Keratinocyte (primary cell): ENCODE data around the gene RCAN3. TPM values are rescaled to one million over a fixed set of nuclear protein-coding genes. Genes with fewer than 3 reads are reported as not detected.

Source experiments
- DNase-seq: peaks from one replicate; pipeline ENCODE4 v3.0.0-alpha.2; 2011; ENCODE audit warnings: low read depth, missing footprints, low spot score
- FAIRE-seq: peaks from 2 replicates; lab custom pipeline; 2011; peaks lifted over from hg19 to GRCh38; lab: Jason Lieb, UNC
- H2AFZ ChIP-seq: 2 replicates; pipeline ENCODE4 v1.6.0; 2012; ENCODE audit warnings: low read length, control low read depth, inconsistent platforms; ENCODE audit not compliant: control insufficient read depth
- H3K27ac ChIP-seq: 2 replicates; pipeline ENCODE4 v1.5.1; 2011; ENCODE audit warnings: low read length; ENCODE audit not compliant: control insufficient read depth, insufficient read depth
- H3K27me3 ChIP-seq: 3 replicates; pipeline ENCODE4 v1.6.0; 2011; ENCODE audit warnings: low read length; ENCODE audit not compliant: control insufficient read depth, insufficient read depth; ENCODE audit errors: extremely low read depth
- H3K36me3 ChIP-seq, 2 experiments: 2 replicates in 1 of 2; 3 replicates in 1 of 2; pipeline ENCODE4 v1.5.1; 2011; ENCODE audit warnings: low read length in 2 of 2, mild to moderate bottlenecking in 1 of 2; ENCODE audit not compliant: control insufficient read depth in 2 of 2, insufficient read depth in 2 of 2; ENCODE audit errors: extremely low read depth in 1 of 2
- H3K4me1 ChIP-seq: 3 replicates; pipeline ENCODE4 v1.5.1; 2011; ENCODE audit warnings: low read length; ENCODE audit not compliant: control insufficient read depth, insufficient read depth; ENCODE audit errors: extremely low read depth
- H3K4me2 ChIP-seq: 3 replicates; pipeline ENCODE4 v1.6.0; 2011; ENCODE audit warnings: low read depth, low read length; ENCODE audit not compliant: control insufficient read depth, insufficient read depth; ENCODE audit errors: extremely low read depth
- H3K4me3 ChIP-seq, 3 experiments: fragments of 200-600 bp in 1 of 3; sonication (generic) in 1 of 3; 2 replicates in 2 of 3; 3 replicates in 1 of 3; pipeline ENCODE4 v1.5.1; 2011 to 2016; ENCODE audit warnings: low read length in 3 of 3, mild to moderate bottlenecking in 3 of 3, control low read depth in 2 of 3, inconsistent platforms in 1 of 3, low read depth in 1 of 3, mixed read lengths in 1 of 3, mixed run types in 1 of 3, moderate library complexity in 1 of 3; ENCODE audit not compliant: control insufficient read depth in 2 of 3, insufficient read depth in 2 of 3; ENCODE audit errors: extremely low read depth in 1 of 3
- H3K79me2 ChIP-seq: 2 replicates; pipeline ENCODE4 v1.6.0; 2012; ENCODE audit warnings: low read length; ENCODE audit not compliant: control insufficient read depth, insufficient read depth
- H3K9ac ChIP-seq: 3 replicates; pipeline ENCODE4 v1.6.0; 2011; ENCODE audit warnings: low read length; ENCODE audit not compliant: control insufficient read depth, insufficient read depth; ENCODE audit errors: extremely low read depth
- H3K9me1 ChIP-seq: 3 replicates; pipeline ENCODE4 v1.6.0; 2011; ENCODE audit warnings: low read length; ENCODE audit not compliant: control insufficient read depth, insufficient read depth; ENCODE audit errors: extremely low read depth
- H3K9me3 ChIP-seq: 2 replicates; pipeline ENCODE4 v1.5.1; 2012; ENCODE audit warnings: low read depth, low read length; ENCODE audit not compliant: control insufficient read depth
- H4K20me1 ChIP-seq: 3 replicates; pipeline ENCODE4 v1.6.0; 2011; ENCODE audit warnings: low read length; ENCODE audit not compliant: control insufficient read depth, insufficient read depth; ENCODE audit errors: extremely low read depth
- EZH2 ChIP-seq: IDR thresholded peaks from one replicate; pipeline ENCODE4 v1.6.1; 2012; ENCODE audit warnings: inconsistent platforms, mild to moderate bottlenecking, low read length, moderate library complexity
- dilution Hi-C: fragments of 300-500 bp; cut with MboI; formaldehyde crosslinking; loops from one replicate; pipeline ENCODE4 v1.7.0; 2020; ENCODE audit warnings: low sequenced_read_pairs; ENCODE audit not compliant: extremely low pct_ligation_motif_present
- polyA plus RNA-seq, 5 experiments: library from polyadenylated mRNA; depleted of rRNA in 3 of 5; stranded (reverse) in 3 of 5; stranded (forward) in 1 of 5; unstranded in 1 of 5; fragments of >200 nt; gene quantifications; 1 replicate in 1 of 5; 2 replicates in 3 of 5; 3 replicates in 1 of 5; pipeline versions ENCODE4 v1.2.1 to v1.2.3, GENCODE V29; 2011 to 2012; ENCODE audit warnings: missing spikeins in 2 of 5, low read depth in 1 of 5, low replicate concordance in 1 of 5
- TF ChIP-seq, protein P1 (sequence below), 3 experiments: IDR thresholded peaks in 1 of 3; conservative IDR thresholded peaks in 1 of 3; optimal IDR thresholded peaks in 1 of 3; 2 replicates in 2 of 3; 3 replicates in 1 of 3; pipeline versions ENCODE3 to v1.5.1; 2011; ENCODE audit warnings: low read length in 3 of 3, mild to moderate bottlenecking in 3 of 3, moderate library complexity in 2 of 3, control low read depth in 1 of 3, inconsistent platforms in 1 of 3; ENCODE audit not compliant: insufficient read depth in 2 of 3; ENCODE audit errors: extremely low read depth in 1 of 3

The RCAN3 gene
- polyA plus RNA-seq, 1 donor (not counting 4 experiments of a cell fraction or from before 2014, with no cell fraction given), result 13.8 TPM

DNA sequence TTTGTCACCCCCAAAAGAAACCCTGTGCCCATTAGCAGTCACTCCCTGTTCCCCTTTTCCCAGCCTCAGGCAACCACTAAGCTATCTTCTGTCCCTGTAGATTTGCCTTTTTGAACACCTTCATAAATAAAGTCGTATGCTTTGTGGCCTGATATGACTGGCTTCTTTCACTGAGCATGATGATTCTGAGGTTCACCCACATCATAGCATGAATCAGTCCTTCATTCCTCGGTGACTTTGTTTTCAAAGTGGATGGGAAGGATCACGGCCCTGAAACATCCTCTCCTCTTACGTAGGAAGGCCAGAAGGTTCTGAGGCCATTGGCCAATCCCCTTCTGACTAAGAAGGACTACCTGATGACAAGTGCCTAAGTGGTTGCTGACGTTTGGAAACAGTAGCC is 48.0 kb upstream of the RCAN3 start:
- Histone ChIP-seq H3K4me2 (no peak overlapping the region), H3K27ac (no peak overlapping the region), H3K9ac (no peak overlapping the region), H4K20me1 (no peaks in the 10 kb centered on the region), H3K4me1 (no peaks in the 10 kb centered on the region), H3K79me2 (no peaks in the 10 kb centered on the region), H3K27me3 (no peaks in the 10 kb centered on the region), H3K9me3 (no peaks in the 10 kb centered on the region), H2AFZ (no peak overlapping the region), H3K9me1 (no peaks in the 10 kb centered on the region), H3K4me3 (no peak overlapping the region), H3K36me3 (peaks cover 27 to 42% of the 10 kb centered on the region in 2 experiments)
- TF ChIP-seq, protein P1, sequence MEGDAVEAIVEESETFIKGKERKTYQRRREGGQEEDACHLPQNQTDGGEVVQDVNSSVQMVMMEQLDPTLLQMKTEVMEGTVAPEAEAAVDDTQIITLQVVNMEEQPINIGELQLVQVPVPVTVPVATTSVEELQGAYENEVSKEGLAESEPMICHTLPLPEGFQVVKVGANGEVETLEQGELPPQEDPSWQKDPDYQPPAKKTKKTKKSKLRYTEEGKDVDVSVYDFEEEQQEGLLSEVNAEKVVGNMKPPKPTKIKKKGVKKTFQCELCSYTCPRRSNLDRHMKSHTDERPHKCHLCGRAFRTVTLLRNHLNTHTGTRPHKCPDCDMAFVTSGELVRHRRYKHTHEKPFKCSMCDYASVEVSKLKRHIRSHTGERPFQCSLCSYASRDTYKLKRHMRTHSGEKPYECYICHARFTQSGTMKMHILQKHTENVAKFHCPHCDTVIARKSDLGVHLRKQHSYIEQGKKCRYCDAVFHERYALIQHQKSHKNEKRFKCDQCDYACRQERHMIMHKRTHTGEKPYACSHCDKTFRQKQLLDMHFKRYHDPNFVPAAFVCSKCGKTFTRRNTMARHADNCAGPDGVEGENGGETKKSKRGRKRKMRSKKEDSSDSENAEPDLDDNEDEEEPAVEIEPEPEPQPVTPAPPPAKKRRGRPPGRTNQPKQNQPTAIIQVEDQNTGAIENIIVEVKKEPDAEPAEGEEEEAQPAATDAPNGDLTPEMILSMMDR (optimal IDR thresholded peaks at IDR 0.05 in 1 of 3, IDR thresholded peaks at IDR 0.05 in 1 of 3, conservative IDR thresholded peaks at IDR 0.05 in 1 of 3; ENCODE audit: extremely low read depth in 1 of 3, insufficient read depth in 2 of 3, low read length in 3 of 3), result no peak
- no peak for TF ChIP-seq EZH2
- dilution Hi-C loops, result no loop called here
- DNase-seq (no peak), FAIRE-seq (no peak)

DNA sequence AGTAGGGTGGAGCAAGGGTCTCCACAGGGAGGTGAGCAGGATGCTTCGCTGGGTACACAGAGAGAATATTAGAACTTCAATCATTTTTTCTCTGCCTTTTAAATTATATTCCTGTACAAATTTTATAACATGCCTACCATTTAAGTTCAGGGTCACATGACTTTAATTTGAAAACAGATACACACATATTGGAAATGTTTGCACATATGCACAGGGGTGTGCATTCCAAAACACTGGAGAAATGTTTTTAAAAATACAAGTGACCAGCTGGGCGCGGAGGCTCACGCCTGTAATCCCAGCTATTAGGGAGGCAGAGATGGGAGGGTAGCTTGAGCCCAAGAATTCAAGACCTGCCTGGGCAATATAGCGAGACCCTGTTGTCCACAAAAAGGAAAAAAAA is 47.4 kb upstream of the RCAN3 start:
- FAIRE-seq, result no peak
- H3K9ac ChIP-seq, result no peak overlapping the region
- DNase-seq, result no peak
- no peaks in the 10 kb centered on the region for H3K9me1 ChIP-seq
- no peaks in the 10 kb centered on the region for H3K9me3 ChIP-seq
- H3K4me2 ChIP-seq, result no peak overlapping the region
- H3K27me3 ChIP-seq, result no peaks in the 10 kb centered on the region
- H3K79me2 ChIP-seq, result no peaks in the 10 kb centered on the region
- no peaks in the 10 kb centered on the region for H3K4me1 ChIP-seq
- no peak overlapping the region for H3K27ac ChIP-seq
- peaks cover 27 to 44% of the 10 kb centered on the region in 2 experiments for H3K36me3 ChIP-seq
- H3K4me3 ChIP-seq, result no peak overlapping the region
- dilution Hi-C loops, result no loop called here
- no peak overlapping the region for H2AFZ ChIP-seq
- TF ChIP-seq EZH2, result no peak
- TF ChIP-seq, protein P1 (optimal IDR thresholded peaks at IDR 0.05 in 1 of 3, IDR thresholded peaks at IDR 0.05 in 1 of 3, conservative IDR thresholded peaks at IDR 0.05 in 1 of 3; ENCODE audit: extremely low read depth in 1 of 3, insufficient read depth in 2 of 3, low read length in 3 of 3), result no peak
- no peaks in the 10 kb centered on the region for H4K20me1 ChIP-seq
